K562 (cell line): Measurements from ENCODE around the gene SLC17A2. TPM values are rescaled to one million over a fixed set of nuclear protein-coding genes. Genes with fewer than 3 reads are reported as not detected.

Experiments used
- BCLAF1 ChIP-seq, 2 experiments: fragments of 450-650 bp in 1 of 2; IDR thresholded peaks; 2 replicates each; pipeline ENCODE4 v1.6.1; 2011 to 2017; ENCODE audit warnings: low read depth in 2 of 2, antibody characterized with exemption in 1 of 2, borderline replicate concordance in 1 of 2, low read length in 1 of 2, mild to moderate bottlenecking in 1 of 2, mixed read lengths in 1 of 2; ENCODE audit not compliant: control insufficient read depth in 1 of 2
- L3MBTL2 ChIP-seq: fragments of 450-650 bp; IDR thresholded peaks from 2 replicates; pipeline ENCODE4 v1.6.1; 2016; ENCODE audit warnings: mild to moderate bottlenecking, moderate library complexity
- MXD1 ChIP-seq: fragments of 250-450 bp; sonication (Bioruptor Pico); IDR thresholded peaks from 2 replicates; pipeline ENCODE4 v1.8.0; 2021; ENCODE audit warnings: borderline replicate concordance, mild to moderate bottlenecking, moderate library complexity; ENCODE audit not compliant: poor library complexity, severe bottlenecking
- NCOA4 ChIP-seq: fragments of 450-650 bp; IDR thresholded peaks from 2 replicates; pipeline ENCODE4 v1.6.1; 2018; ENCODE audit warnings: mild to moderate bottlenecking; ENCODE audit not compliant: partially characterized antibody
- SREBF1 ChIP-seq: fragments of 150-350 bp; IDR thresholded peaks from 2 replicates; pipeline ENCODE4 v1.6.1; 2014; ENCODE audit warnings: antibody characterized with exemption, low read depth, low read length, borderline replicate concordance
- TAF1 ChIP-seq: IDR thresholded peaks from 2 replicates; pipeline ENCODE4 v1.6.1; 2011; ENCODE audit warnings: mild to moderate bottlenecking, low read length, moderate library complexity; ENCODE audit not compliant: insufficient read depth, control insufficient read depth, severe bottlenecking; ENCODE audit errors: extremely low read depth
- ZBTB49 ChIP-seq: sonication (generic); formaldehyde crosslinking; IDR thresholded peaks from 2 replicates; pipeline ENCODE4 v1.8.0; 2022; ENCODE audit warnings: missing genetic modification reagents, mild to moderate bottlenecking, borderline replicate concordance
- ZFP36 ChIP-seq: fragments of 150-350 bp; IDR thresholded peaks from 2 replicates; pipeline ENCODE4 v1.6.1; 2018; ENCODE audit warnings: low read length, low read depth; ENCODE audit not compliant: partially characterized antibody
- ZKSCAN3 ChIP-seq: fragments of 250-450 bp; sonication (Bioruptor Pico); IDR thresholded peaks from 2 replicates; pipeline ENCODE4 v1.4.0; 2020
- polyA plus RNA-seq, 8 experiments: library from polyadenylated mRNA; depleted of rRNA in 4 of 8; stranded (reverse) in 5 of 8; unstranded in 3 of 8; fragments of >200 nt; fragmentation: Nextera tagmentation in 2 of 8; fragmentation: Illumina TruSeq in 1 of 8; extraction: Ambion mirVana in 2 of 8; extraction: Trizol in 1 of 8; gene quantifications; 2 replicates each; pipeline versions ENCODE4 v1.2.1 to v1.2.3, GENCODE V29; 2011 to 2014; ENCODE audit warnings: inconsistent platforms in 1 of 8, missing spikeins in 1 of 8
- total RNA-seq, 7 experiments: library from RNA; depleted of rRNA in 6 of 7; stranded (reverse); fragments of >200 nt in 6 of 7; fragmentation: Illumina TruSeq in 2 of 7; extraction: Trizol in 2 of 7; gene quantifications; 2 replicates each; pipeline versions ENCODE4 v1.2.1 to v1.2.3, GENCODE V29; 2011 to 2021; ENCODE audit warnings: low replicate concordance in 1 of 7

SLC17A2 gene
- total and polyA plus RNA-seq, 9 of the 15 experiments (the other 6 are each of a cell fraction or from before 2014, with no cell fraction given): not detected

- TF ChIP-seq ZBTB49 (no peak), MXD1 (CRISPR knock-in tag) (no peak), NCOA4 (no peak), ZKSCAN3 (no peak), ZFP36 (no peak), BCLAF1 (IDR thresholded peaks at IDR 0.05; ENCODE audit: borderline replicate concordance in 1 of 2, control insufficient read depth in 1 of 2, low read depth in 2 of 2, low read length in 1 of 2) (no peak), SREBF1 (no peak), TAF1 (no peak), L3MBTL2 (no peak)
Measured at GRCh38 chr6:25973923-25974555, 43.5 kb upstream of the SLC17A2 start (continued).
